ENCODE results near the gene CABP7.

Gene CABP7

GRCh38 chr22:29719899-29720645 lies at the start of gene CABP7:
CABP7 (plus strand) TSS chr22:29720003; CDS start chr22:29720425, 422 bp downstream.
- DNase-seq = no peak
- in situ Hi-C loops (cut with HindIII; ENCODE audit: low pct_ligation_motif_present, low pct_unique_long_range_greater_than_20kb, low sequenced_read_pairs) = no loop called here

- in situ Hi-C loops (cut with HindIII; ENCODE audit: low pct_ligation_motif_present, low pct_unique_long_range_greater_than_20kb, low sequenced_read_pairs) = no loop called here
- no peak for DNase-seq
Measured at GRCh38 chr22:29670626-29671025, 49.2 kb upstream of the CABP7 start.

- DNase-seq = no peak
- in situ Hi-C loops (cut with HindIII; ENCODE audit: low pct_ligation_motif_present, low pct_unique_long_range_greater_than_20kb, low sequenced_read_pairs) = no loop called here
Measured at GRCh38 chr22:29673361-29674066, 46.3 kb upstream of the CABP7 start.

GRCh38 chr22:29674121-29674520 lies 45.7 kb upstream of the CABP7 start:
- in situ Hi-C loops (cut with HindIII; ENCODE audit: low pct_ligation_motif_present, low pct_unique_long_range_greater_than_20kb, low sequenced_read_pairs) = no loop called here
- DNase-seq = no peak

- in situ Hi-C loops (cut with HindIII; ENCODE audit: low pct_ligation_motif_present, low pct_unique_long_range_greater_than_20kb, low sequenced_read_pairs) = no loop called here
- DNase-seq = no peak
Measured at GRCh38 chr22:29679316-29679715, 40.5 kb upstream of the CABP7 start.

- no peak for DNase-seq
- in situ Hi-C loops (cut with HindIII; ENCODE audit: low pct_ligation_motif_present, low pct_unique_long_range_greater_than_20kb, low sequenced_read_pairs) = no loop called here
Measured at GRCh38 chr22:29683536-29683935, 36.3 kb upstream of the CABP7 start.

- DNase-seq = no peak
- in situ Hi-C loops (cut with HindIII; ENCODE audit: low pct_ligation_motif_present, low pct_unique_long_range_greater_than_20kb, low sequenced_read_pairs) = no loop called here
Measured at GRCh38 chr22:29684244-29684643, 35.6 kb upstream of the CABP7 start.

- in situ Hi-C loops (cut with HindIII; ENCODE audit: low pct_ligation_motif_present, low pct_unique_long_range_greater_than_20kb, low sequenced_read_pairs) = no loop called here
- no peak for DNase-seq
Measured at GRCh38 chr22:29689206-29689879, 30.5 kb upstream of the CABP7 start.

GRCh38 chr22:29689880-29690213 lies 30.0 kb upstream of the CABP7 start:
- peak; percentile 29 for DNase-seq
- in situ Hi-C loops (cut with HindIII; ENCODE audit: low pct_ligation_motif_present, low pct_unique_long_range_greater_than_20kb, low sequenced_read_pairs) = no loop called here

GRCh38 chr22:29690476-29690875 lies 29.3 kb upstream of the CABP7 start:
- in situ Hi-C loops (cut with HindIII; ENCODE audit: low pct_ligation_motif_present, low pct_unique_long_range_greater_than_20kb, low sequenced_read_pairs) = no loop called here
- no peak for DNase-seq

GRCh38 chr22:29691636-29692326 lies 28.0 kb upstream of the CABP7 start:
- in situ Hi-C loops (cut with HindIII; ENCODE audit: low pct_ligation_motif_present, low pct_unique_long_range_greater_than_20kb, low sequenced_read_pairs) = no loop called here

GRCh38 chr22:29692327-29692640 lies 27.5 kb upstream of the CABP7 start:
- no peak for DNase-seq
- in situ Hi-C loops (cut with HindIII; ENCODE audit: low pct_ligation_motif_present, low pct_unique_long_range_greater_than_20kb, low sequenced_read_pairs) = no loop called here

More at GRCh38 chr22:29691636-29692326, 28.0 kb upstream of the CABP7 start:
- DNase-seq = no peak

- in situ Hi-C loops (cut with HindIII; ENCODE audit: low pct_ligation_motif_present, low pct_unique_long_range_greater_than_20kb, low sequenced_read_pairs) = no loop called here
- no peak for DNase-seq
Measured at GRCh38 chr22:29693161-29693560, 26.6 kb upstream of the CABP7 start.

- DNase-seq = no peak
- in situ Hi-C loops (cut with HindIII; ENCODE audit: low pct_ligation_motif_present, low pct_unique_long_range_greater_than_20kb, low sequenced_read_pairs) = no loop called here
Measured at GRCh38 chr22:29693671-29694070, 26.1 kb upstream of the CABP7 start.

- DNase-seq = no peak
- in situ Hi-C loops (cut with HindIII; ENCODE audit: low pct_ligation_motif_present, low pct_unique_long_range_greater_than_20kb, low sequenced_read_pairs) = no loop called here
Measured at GRCh38 chr22:29695129-29695926, 24.5 kb upstream of the CABP7 start.

- DNase-seq = no peak
Measured at GRCh38 chr22:29697853-29698598, 21.8 kb upstream of the CABP7 start.

GRCh38 chr22:29700206-29700899 lies 19.4 kb upstream of the CABP7 start:
- peak; percentile 10 for DNase-seq
- in situ Hi-C loops (cut with HindIII; ENCODE audit: low pct_ligation_motif_present, low pct_unique_long_range_greater_than_20kb, low sequenced_read_pairs) = no loop called here

More at GRCh38 chr22:29697853-29698598, 21.8 kb upstream of the CABP7 start:
- in situ Hi-C loops (cut with HindIII; ENCODE audit: low pct_ligation_motif_present, low pct_unique_long_range_greater_than_20kb, low sequenced_read_pairs) = no loop called here

GRCh38 chr22:29700900-29701154 lies 19.0 kb upstream of the CABP7 start:
- peak; percentile 10 for DNase-seq
- in situ Hi-C loops (cut with HindIII; ENCODE audit: low pct_ligation_motif_present, low pct_unique_long_range_greater_than_20kb, low sequenced_read_pairs) = no loop called here

Data from ACHN (cell line).